Stimulated activated CD8-positive, alpha-beta memory T cell treated with anti-CD3 and anti-CD28 coated beads, Interleukin-4, amount 100 ng/mL, for 1 hour (primary cell): ENCODE data around the gene C6orf15.
A peak's percentile ranks its signal among the peaks of the same experiment; 100 is the strongest.

Experiments
- DNase-seq, 2 donors: peaks; one replicate each; pipeline ENCODE4 v3.0.0-alpha.2; 2020; ENCODE audit warnings: low read depth in 2 of 2, low spot score in 1 of 2

The C6orf15 gene

DNA sequence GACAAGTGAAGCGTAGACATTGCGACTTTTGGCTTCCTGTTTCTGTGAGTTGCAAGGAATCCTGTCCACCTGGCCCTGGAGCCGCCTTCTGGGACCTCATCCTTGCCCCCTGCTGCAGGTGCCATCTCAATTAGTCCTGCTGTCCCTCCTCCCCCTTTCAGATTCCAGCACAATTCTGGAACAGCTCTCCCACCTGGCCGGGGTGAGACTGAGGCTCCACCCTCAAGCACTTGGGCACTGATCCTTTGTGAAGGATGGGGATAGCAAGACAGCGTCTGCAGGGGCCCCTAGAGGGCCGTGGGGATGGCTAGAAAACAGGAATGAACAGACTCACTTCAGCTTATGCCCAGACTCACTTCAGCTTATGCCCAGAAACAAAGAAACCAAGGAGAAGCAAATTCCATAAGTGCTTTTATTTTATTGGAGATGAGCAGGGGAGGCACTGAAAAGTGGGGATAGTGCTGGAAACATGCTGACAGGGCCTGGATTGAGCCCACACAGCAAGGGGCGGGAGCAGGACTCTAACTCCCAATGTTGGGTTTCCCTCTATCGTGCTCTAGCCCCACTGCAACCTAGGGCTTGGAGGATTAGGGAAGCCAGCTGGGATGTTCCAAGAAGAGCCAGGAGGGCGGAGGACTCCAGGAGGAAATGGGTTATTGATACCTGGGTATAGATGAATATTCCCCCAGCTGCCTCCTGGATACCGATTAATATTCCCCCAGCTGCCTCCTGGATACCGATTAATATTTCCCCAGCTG lies 1.4 kb downstream of the C6orf15 start:
- DNase-seq = no peak

- DNase-seq = no peak
Measured at GRCh38 chr6:31107052-31107451, 5.3 kb downstream of the C6orf15 start.

GRCh38 chr6:31103136-31103535 lies 9.2 kb downstream of the C6orf15 start:
- DNase-seq = no peak

DNA sequence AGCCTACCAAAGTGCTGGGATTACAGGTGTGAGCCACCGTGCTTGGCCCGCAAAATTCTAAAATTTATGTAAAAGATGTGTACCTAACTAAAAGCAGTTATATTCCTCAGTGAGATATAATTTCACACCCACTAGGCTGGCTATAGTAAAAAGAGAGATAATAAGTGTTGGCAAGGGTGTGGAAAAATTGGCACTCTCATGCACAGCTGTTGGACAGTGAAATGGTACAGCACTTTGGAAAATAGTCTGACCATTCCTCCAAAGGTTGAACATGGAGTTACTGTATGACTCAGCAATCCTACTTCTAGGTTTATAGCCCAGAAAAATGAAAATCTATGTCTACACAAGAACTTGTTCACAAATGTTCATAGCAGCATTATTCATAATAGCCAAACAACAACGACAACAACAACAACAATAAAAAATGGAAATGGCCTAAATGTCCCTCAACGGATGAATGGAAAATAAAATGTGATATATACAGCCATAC lies 13.9 kb downstream of the C6orf15 start:
- no peak for DNase-seq

DNA sequence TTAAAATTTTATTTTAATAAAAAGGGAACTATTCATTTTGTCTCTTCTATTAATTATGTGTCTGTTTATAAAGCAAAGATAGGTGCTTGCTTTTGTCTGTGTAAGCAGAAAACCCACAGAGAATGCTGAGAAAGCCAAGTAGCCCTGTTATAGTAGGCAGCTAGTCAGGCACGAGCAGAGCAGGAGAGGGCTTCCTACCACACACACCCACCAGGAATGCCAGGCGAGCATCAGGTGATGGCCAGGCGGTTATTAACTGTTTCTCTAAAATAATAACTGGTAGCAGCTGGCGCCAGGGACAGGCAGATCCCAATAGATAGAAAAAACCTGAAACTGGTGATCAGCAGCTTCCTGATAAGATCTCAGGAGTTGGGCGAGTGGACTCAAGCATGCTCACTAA lies 15.7 kb downstream of the C6orf15 start:
- no peak for DNase-seq

DNA sequence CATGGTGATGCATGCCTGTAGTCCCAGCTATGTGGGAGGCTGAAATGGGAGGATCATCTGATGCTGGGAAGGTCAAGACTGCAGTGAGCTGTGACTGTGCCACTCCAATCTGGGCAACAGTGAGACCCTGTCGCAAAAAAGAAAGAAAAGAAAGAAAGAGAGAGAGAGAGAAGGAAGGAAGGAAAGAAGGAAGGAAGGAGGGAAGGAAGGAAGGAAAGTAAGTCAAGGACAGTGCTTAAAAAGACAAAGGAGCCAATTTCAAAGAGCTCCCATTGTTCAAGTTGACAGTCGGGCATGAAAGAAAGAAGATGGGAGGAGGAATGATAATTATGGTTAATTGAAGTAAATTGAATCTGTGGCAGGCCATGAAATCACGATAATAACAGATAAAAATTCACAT lies 16.2 kb downstream of the C6orf15 start:
- DNase-seq = no peak

- DNase-seq = peak in 1 of 2 donors; percentile 12
Measured at GRCh38 chr6:31094389-31094881, 17.9 kb downstream of the C6orf15 start.

GRCh38 chr6:31092769-31093505 lies 19.4 kb downstream of the C6orf15 start:
- no peak for DNase-seq

DNA sequence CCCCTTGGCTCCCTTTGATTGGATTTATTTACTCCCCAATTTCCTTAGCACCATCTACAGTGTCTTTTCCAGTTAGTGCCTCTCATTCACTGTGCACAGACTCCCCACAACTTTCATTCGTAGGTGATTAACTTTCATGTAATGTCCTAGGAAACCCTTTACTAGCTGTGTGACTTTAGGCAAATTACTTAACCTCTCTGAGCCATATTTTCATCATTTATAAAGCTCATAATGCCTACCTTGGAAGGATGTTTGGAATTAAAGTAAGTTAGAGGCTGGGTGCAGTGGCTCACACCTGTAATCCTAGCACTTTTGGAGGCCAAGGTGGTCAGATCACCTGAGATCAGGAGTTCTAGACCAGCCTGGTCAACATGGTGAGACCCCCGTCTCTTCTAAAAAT lies 20.1 kb downstream of the C6orf15 start:
- DNase-seq = no peak

GRCh38 chr6:31091680-31092079 lies 20.7 kb downstream of the C6orf15 start:
- no peak for DNase-seq

DNA sequence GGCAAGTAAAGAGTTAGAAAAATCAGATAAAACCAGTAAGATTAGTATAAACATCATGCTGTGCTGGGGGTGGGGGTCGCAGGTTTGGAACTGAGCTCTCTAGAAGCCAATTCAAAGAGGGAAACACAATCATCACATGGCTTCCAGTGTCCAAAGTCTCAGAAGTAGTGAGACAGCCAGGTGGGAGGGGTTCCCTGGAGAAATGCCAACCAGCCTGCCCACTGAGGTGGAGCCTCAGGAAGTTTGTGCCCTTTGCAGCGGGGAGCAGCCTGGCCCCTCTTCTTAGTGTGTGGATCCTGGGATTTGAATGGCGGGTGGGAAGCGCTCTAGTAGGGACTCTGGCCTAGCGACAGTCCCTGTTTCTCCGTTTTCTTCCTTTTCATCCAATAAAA lies 21.4 kb downstream of the C6orf15 start:
- no peak for DNase-seq

GRCh38 chr6:31090275-31090972 lies 22.0 kb downstream of the C6orf15 start:
- DNase-seq = no peak

- DNase-seq = peak; percentile 78 to 81
Measured at GRCh38 chr6:31087494-31088089, 24.8 kb downstream of the C6orf15 start.

GRCh38 chr6:31086788-31087440 lies 25.5 kb downstream of the C6orf15 start:
- no peak for DNase-seq

DNA sequence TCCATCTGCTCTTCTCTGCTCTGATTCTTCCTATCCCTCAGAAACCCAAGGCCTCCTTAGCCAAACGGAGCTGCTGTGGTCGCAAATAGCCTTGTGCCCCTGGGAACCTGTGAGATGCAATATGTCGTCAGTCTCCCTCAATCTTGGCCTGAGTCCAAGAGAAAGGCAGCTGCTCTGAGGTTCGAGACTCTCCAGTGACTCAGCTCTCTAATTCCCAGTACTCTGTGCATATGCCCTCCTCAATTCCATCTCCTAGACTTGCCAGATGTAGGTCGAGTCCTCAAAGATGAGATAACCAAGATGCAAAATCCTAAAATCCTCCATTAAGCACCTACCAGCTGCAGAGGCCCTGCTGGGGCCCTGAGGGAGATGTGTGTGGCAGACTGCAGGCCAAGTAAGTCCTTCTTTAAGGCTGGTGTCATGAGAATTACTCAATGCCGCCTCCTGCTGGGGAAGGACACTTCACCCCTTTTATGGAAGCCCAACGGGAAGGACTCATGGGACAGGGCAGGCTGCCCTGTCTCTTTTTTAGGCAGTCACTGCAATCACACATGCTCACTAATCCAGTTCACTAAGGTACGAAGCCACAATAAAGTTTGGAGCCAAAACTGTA lies 28.5 kb downstream of the C6orf15 start:
- no peak for DNase-seq

- no peak for DNase-seq
Measured at GRCh38 chr6:31081872-31082271, 30.5 kb downstream of the C6orf15 start.

DNA sequence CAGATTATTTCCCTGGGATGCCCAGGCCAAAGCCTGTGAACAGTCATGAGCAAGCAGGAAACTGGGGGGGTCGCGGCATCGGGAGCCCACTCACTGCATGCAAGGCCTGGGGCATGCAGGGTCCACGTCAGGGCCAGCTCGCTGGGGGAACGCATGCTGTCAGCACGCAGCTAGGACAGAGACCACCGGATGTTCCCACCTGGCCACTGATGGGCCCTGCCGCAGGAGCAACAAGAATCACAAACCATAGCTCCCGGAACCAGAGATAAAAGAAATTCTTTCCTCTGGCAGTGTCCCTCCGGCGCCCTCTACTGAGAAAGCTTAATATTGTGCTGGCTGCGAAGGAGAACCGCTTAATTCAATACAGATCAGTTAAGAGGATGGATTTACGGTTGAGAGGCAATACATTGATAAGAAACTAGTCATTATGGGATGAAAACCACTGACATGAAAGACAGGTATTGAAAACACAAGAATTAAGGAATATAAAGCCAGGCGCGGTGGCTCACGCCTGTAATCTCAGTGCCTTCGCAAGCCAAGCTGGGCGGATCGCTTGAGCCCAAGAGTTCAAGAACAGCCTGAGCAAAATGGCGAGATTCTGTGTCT lies 32.6 kb downstream of the C6orf15 start:
- peak in 1 of 2 donors; percentile 39 for DNase-seq

DNA sequence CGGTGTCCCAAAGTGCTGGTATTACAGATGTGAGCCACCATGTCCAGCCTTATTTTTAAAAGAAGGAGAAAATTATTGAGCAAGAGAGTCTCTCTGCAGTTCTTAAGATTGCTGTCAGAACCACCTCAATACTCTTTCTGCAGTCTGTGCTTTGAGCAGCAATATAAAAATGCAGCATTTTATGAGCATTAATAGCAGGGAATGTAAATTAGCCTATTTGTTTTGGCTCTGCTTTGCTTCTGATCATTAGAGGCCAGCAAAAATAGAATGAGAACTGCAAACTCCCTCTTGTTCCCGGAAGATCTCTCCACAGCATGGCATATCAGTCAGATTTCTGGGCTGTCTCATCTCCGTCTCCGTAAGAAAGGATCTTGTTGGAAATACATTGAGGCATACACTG lies 35.8 kb downstream of the C6orf15 start:
- no peak for DNase-seq

- DNase-seq = no peak
Measured at GRCh38 chr6:31075528-31075927, 36.8 kb downstream of the C6orf15 start.

- DNase-seq = no peak
Measured at GRCh38 chr6:31074401-31074800, 38.0 kb downstream of the C6orf15 start.
